ENCODE data around the gene MRPL11. TPM values are rescaled to one million over a fixed set of nuclear protein-coding genes. Genes with fewer than 3 reads are reported as not detected.
A peak's percentile ranks its signal among the peaks of the same experiment; 100 is the strongest.

The MRPL11 gene
- total and polyA plus RNA-seq, 2 experiments from 2014 or later: 139 to 237 TPM

DNA sequence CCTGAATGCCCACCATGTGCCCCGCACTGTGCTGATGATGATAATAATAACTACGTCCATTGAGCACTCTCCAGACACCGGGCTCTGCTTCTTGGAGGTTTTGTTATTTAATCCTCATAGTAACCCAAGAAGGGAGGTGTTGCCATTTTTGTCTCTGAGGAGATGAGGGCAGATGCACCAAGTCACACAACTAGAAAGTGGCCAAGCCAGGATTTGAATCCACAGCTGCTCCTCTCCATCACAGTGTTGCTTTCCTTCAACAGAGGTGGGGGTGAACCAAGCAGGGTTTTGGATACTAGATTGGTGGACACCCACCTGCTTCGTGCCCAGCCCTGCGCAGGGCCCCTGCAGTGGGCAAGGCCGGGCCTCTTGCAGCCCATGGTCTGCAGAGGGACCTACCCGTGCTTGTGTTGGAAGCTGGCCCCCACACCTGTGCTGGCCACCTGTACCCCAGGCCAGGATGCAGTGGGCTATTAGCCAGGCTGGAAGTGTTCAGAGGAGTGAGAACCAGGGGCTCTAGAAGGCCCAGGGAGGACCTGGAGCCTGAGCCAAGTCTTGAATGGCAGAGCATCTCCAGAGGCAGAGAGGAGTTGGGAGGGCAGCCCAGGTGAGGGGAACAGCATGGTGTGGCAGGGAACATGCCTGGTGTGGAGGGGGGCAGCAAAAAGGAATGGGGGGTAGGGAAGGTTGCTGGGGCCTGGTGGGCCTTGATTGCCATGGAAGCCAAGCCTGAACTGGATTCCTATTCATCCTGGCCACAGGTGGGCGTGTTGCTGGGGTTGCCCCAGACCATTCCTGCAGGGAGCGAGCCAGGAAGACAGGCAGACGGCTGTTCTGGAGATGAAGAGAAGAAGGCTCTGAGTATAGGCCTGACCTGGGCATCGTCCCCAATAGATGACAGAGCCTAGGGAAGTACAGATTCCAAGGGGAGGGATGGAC is 38.9 kb upstream of the MRPL11 start:
- peaks cover 9% of the 10 kb centered on the region; the same call in 1 of the 2 replicates for H3K79me2 ChIP-seq (replicated peaks; ENCODE audit: insufficient read depth)
- no peak overlapping the region; the same call in 1 of the 2 replicates for H3K27ac ChIP-seq (ENCODE audit: low read depth)
- peaks cover 5% of the 10 kb centered on the region; the same call in 2 of the 3 replicates for H3K36me3 Mint-ChIP-seq (ENCODE audit: low read depth)
- ATAC-seq (no peak), DNase-seq (ENCODE audit: low spot score) (peak; percentile 38)
- no peaks in the 10 kb centered on the region for H3K9me3 Mint-ChIP-seq
- H3K36me3 ChIP-seq (ENCODE audit: insufficient read depth): no peaks in the 10 kb centered on the region; the same call in 1 of the 2 replicates
- peaks cover 8% of the 10 kb centered on the region for H3K4me1 ChIP-seq (ENCODE audit: insufficient read depth)
- H3K4me3 Mint-ChIP-seq: peak overlapping the region; percentile 41; the same call in 2 of the 3 replicates
- peaks cover 25% of the 10 kb centered on the region for H3K4me1 Mint-ChIP-seq
- H3K9me2 ChIP-seq (ENCODE audit: insufficient read depth): no peaks in the 10 kb centered on the region
- H3K27ac Mint-ChIP-seq: no peak overlapping the region; the same call in 1 of the 2 replicates
- no peak overlapping the region for H3K4me2 ChIP-seq
- no peak overlapping the region for H3K4me3 ChIP-seq
- peaks cover 16% of the 10 kb centered on the region; the same call in 1 of the 2 replicates for H3F3A ChIP-seq (replicated peaks; ENCODE audit: low read depth)
- TF ChIP-seq, protein P1, sequence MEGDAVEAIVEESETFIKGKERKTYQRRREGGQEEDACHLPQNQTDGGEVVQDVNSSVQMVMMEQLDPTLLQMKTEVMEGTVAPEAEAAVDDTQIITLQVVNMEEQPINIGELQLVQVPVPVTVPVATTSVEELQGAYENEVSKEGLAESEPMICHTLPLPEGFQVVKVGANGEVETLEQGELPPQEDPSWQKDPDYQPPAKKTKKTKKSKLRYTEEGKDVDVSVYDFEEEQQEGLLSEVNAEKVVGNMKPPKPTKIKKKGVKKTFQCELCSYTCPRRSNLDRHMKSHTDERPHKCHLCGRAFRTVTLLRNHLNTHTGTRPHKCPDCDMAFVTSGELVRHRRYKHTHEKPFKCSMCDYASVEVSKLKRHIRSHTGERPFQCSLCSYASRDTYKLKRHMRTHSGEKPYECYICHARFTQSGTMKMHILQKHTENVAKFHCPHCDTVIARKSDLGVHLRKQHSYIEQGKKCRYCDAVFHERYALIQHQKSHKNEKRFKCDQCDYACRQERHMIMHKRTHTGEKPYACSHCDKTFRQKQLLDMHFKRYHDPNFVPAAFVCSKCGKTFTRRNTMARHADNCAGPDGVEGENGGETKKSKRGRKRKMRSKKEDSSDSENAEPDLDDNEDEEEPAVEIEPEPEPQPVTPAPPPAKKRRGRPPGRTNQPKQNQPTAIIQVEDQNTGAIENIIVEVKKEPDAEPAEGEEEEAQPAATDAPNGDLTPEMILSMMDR (conservative IDR thresholded peaks at IDR 0.05; ENCODE audit: low read depth in 2 of 2): 0 out of 4 replicates have a peak, but pooled peaks of 1 of the 2 experiments have one; percentile 1
- peak; percentile 30 for TF ChIP-seq POLR2AphosphoS5 (IDR thresholded peaks at IDR 0.05; ENCODE audit: low read depth)
- no peak for TF ChIP-seq ZNF331 (CRISPR knock-in tag; IDR thresholded peaks at IDR 0.05; ENCODE audit: low read depth)
- H3K27me3 ChIP-seq (ENCODE audit: insufficient read depth): no peaks in the 10 kb centered on the region
- H4K20me1 ChIP-seq (replicated peaks; ENCODE audit: insufficient read depth): no peaks in the 10 kb centered on the region; the same call in none of the 2 replicates
- H2AFZ ChIP-seq: no peak overlapping the region
- peaks cover 15% of the 10 kb centered on the region for H3K27me3 Mint-ChIP-seq (ENCODE audit: insufficient read depth, low read depth, poor library complexity)

DNA sequence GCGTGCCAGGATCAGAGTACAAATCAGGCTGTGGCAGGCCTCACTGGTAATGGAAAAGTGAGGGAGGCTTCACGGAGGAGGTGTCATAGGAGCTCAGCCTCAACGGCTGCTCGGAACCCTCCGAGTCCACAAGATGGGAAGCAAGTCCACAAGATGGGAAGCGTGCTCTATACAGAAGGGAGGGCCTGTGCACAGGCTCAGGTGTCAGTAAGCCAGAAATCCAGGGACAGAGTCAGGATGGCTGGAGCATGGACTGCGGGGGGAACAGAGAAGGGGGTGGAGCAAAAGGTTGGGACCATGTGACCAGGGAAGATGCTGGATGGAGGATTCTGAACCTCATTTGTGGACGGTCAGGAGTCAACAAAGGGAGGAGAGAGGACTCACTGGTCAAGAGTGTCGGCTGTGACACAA is 38.2 kb upstream of the MRPL11 start:
- Histone ChIP-seq H3K27me3 (ENCODE audit: insufficient read depth) (no peaks in the 10 kb centered on the region), H4K20me1 (replicated peaks; ENCODE audit: insufficient read depth) (no peaks in the 10 kb centered on the region; the same call in none of the 2 replicates), H3K9me2 (ENCODE audit: insufficient read depth) (no peaks in the 10 kb centered on the region), H2AFZ (no peak overlapping the region), H3K4me2 (peak overlapping the region; percentile 51; the same call in 1 of the 2 replicates), H3K4me3 (no peak overlapping the region), H3K79me2 (replicated peaks; ENCODE audit: insufficient read depth) (peaks cover 9% of the 10 kb centered on the region; the same call in 1 of the 2 replicates), H3K36me3 (ENCODE audit: insufficient read depth) (no peaks in the 10 kb centered on the region; the same call in 1 of the 2 replicates), H3K27ac (ENCODE audit: low read depth) (no peak overlapping the region), H3K4me1 (ENCODE audit: insufficient read depth) (peaks cover 8% of the 10 kb centered on the region), H3F3A (replicated peaks; ENCODE audit: low read depth) (peaks cover 16% of the 10 kb centered on the region; the same call in 1 of the 2 replicates)
- DNase-seq (ENCODE audit: low spot score) (peak; percentile 61), ATAC-seq (peak; percentile 2)
- Mint-ChIP-seq H3K4me3 (peak overlapping the region; percentile 0; the same call in 1 of the 3 replicates), H3K9me3 (no peaks in the 10 kb centered on the region), H3K27me3 (ENCODE audit: insufficient read depth, low read depth, poor library complexity) (peaks cover 13% of the 10 kb centered on the region), H3K36me3 (ENCODE audit: low read depth) (peaks cover 3% of the 10 kb centered on the region; the same call in 2 of the 3 replicates), H3K4me1 (peaks cover 25% of the 10 kb centered on the region), H3K27ac (no peak overlapping the region)
- TF ChIP-seq, protein P1 (conservative IDR thresholded peaks at IDR 0.05; ENCODE audit: low read depth in 2 of 2): no peak
- TF ChIP-seq, protein P2, sequence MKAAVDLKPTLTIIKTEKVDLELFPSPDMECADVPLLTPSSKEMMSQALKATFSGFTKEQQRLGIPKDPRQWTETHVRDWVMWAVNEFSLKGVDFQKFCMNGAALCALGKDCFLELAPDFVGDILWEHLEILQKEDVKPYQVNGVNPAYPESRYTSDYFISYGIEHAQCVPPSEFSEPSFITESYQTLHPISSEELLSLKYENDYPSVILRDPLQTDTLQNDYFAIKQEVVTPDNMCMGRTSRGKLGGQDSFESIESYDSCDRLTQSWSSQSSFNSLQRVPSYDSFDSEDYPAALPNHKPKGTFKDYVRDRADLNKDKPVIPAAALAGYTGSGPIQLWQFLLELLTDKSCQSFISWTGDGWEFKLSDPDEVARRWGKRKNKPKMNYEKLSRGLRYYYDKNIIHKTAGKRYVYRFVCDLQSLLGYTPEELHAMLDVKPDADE (IDR thresholded peaks at IDR 0.05): no peak
- TF ChIP-seq NANOG (IDR thresholded peaks at IDR 0.05; ENCODE audit: borderline replicate concordance) (no peak), EZH2phosphoT487 (IDR thresholded peaks at IDR 0.05; ENCODE audit: unreplicated experiment) (no peak), ZNF331 (CRISPR knock-in tag; IDR thresholded peaks at IDR 0.05; ENCODE audit: low read depth) (no peak)
- TF ChIP-seq, protein P3, sequence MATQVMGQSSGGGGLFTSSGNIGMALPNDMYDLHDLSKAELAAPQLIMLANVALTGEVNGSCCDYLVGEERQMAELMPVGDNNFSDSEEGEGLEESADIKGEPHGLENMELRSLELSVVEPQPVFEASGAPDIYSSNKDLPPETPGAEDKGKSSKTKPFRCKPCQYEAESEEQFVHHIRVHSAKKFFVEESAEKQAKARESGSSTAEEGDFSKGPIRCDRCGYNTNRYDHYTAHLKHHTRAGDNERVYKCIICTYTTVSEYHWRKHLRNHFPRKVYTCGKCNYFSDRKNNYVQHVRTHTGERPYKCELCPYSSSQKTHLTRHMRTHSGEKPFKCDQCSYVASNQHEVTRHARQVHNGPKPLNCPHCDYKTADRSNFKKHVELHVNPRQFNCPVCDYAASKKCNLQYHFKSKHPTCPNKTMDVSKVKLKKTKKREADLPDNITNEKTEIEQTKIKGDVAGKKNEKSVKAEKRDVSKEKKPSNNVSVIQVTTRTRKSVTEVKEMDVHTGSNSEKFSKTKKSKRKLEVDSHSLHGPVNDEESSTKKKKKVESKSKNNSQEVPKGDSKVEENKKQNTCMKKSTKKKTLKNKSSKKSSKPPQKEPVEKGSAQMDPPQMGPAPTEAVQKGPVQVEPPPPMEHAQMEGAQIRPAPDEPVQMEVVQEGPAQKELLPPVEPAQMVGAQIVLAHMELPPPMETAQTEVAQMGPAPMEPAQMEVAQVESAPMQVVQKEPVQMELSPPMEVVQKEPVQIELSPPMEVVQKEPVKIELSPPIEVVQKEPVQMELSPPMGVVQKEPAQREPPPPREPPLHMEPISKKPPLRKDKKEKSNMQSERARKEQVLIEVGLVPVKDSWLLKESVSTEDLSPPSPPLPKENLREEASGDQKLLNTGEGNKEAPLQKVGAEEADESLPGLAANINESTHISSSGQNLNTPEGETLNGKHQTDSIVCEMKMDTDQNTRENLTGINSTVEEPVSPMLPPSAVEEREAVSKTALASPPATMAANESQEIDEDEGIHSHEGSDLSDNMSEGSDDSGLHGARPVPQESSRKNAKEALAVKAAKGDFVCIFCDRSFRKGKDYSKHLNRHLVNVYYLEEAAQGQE (IDR thresholded peaks at IDR 0.05; ENCODE audit: unreplicated experiment): no peak

Data from GM23338 (cell line).